Fibroblast of lung (primary cell): ENCODE data around the gene SURF6.

ENCODE experiments used
- EZH2 ChIP-seq: IDR thresholded peaks from 2 replicates; pipeline ENCODE4 v1.5.1; 2012; ENCODE audit warnings: low read length, control low read depth, mild to moderate bottlenecking; ENCODE audit errors: missing control alignments
- TF ChIP-seq, protein P1 (sequence below), 2 donors: IDR thresholded peaks in 1 of 2; conservative IDR thresholded peaks in 1 of 2; 1 replicate in 1 of 2; 2 replicates in 1 of 2; pipeline ENCODE4 v1.5.1; 2011 to 2012; ENCODE audit warnings: low read length in 2 of 2, control low read depth in 1 of 2, inconsistent platforms in 1 of 2, low read depth in 1 of 2, mild to moderate bottlenecking in 1 of 2

DNA sequence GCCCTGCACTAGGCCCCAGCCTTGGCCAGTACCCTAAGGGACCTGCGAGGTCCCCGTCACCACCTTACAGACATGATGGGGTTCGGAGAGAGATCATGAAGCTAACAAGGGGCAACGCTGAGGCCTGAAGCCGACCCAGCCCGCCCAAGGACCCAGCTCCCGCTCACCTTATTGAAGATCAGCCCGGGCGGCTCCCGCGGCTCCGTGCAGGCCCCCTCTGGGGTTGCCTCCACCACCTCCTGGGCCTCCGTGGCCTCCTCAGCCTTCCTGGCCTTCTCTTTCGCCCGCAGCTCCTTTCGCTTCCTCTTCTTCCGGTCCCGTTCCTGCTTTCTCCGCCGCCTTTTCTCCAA lies 3.6 kb downstream of the SURF6 start:
- no peak for TF ChIP-seq EZH2
- TF ChIP-seq, protein P1, sequence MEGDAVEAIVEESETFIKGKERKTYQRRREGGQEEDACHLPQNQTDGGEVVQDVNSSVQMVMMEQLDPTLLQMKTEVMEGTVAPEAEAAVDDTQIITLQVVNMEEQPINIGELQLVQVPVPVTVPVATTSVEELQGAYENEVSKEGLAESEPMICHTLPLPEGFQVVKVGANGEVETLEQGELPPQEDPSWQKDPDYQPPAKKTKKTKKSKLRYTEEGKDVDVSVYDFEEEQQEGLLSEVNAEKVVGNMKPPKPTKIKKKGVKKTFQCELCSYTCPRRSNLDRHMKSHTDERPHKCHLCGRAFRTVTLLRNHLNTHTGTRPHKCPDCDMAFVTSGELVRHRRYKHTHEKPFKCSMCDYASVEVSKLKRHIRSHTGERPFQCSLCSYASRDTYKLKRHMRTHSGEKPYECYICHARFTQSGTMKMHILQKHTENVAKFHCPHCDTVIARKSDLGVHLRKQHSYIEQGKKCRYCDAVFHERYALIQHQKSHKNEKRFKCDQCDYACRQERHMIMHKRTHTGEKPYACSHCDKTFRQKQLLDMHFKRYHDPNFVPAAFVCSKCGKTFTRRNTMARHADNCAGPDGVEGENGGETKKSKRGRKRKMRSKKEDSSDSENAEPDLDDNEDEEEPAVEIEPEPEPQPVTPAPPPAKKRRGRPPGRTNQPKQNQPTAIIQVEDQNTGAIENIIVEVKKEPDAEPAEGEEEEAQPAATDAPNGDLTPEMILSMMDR (conservative IDR thresholded peaks at IDR 0.05 in 1 of 2, IDR thresholded peaks at IDR 0.05 in 1 of 2; ENCODE audit: low read depth in 1 of 2, low read length in 2 of 2), result no peak
